Esophagus muscularis mucosa (tissue), 4 donors: ENCODE results near the gene FAM3A.

Source experiments
- CTCF ChIP-seq, 3 experiments: fragments of 200-600 bp in 2 of 3; fragments of 450-650 bp in 1 of 3; sonication (generic) in 2 of 3; IDR thresholded peaks; one replicate each; pipeline ENCODE4 v1.5.1; 2017 to 2019; ENCODE audit warnings: antibody characterized with exemption in 3 of 3, mild to moderate bottlenecking in 2 of 3, moderate library complexity in 1 of 3
- EP300 ChIP-seq: sonication (generic); formaldehyde crosslinking; IDR thresholded peaks from one replicate; pipeline ENCODE4 v1.6.1; 2017; ENCODE audit warnings: antibody characterized with exemption
- POLR2A ChIP-seq: fragments of 450-650 bp; IDR thresholded peaks from one replicate; pipeline ENCODE4 v1.6.1; 2017; ENCODE audit warnings: antibody characterized with exemption, moderate library complexity, mild to moderate bottlenecking, low read depth
- POLR2AphosphoS5 ChIP-seq, 2 donors: sonication (generic); formaldehyde crosslinking; IDR thresholded peaks; one replicate each; pipeline ENCODE4 v1.6.1; 2017; ENCODE audit warnings: antibody characterized with exemption in 2 of 2

- TF ChIP-seq CTCF (IDR thresholded peaks at IDR 0.05) (no peak), POLR2A (no peak), EP300 (no peak), POLR2AphosphoS5 (IDR thresholded peaks at IDR 0.05) (no peak)
These were observed 30.0 kb downstream of the FAM3A start for GRCh38 chrX:154486052-154486395.
